GM19023 (cell line): Measurements from ENCODE around the gene TNS3.

Source experiments
- ATAC-seq: cut with Tn5 transposase; IDR thresholded peaks from one replicate; pipeline ENCODE4 v1.9.1; 2021; ENCODE audit warnings: mild to moderate bottlenecking, moderate library complexity; ENCODE audit not compliant: unreplicated experiment

Gene TNS3

GRCh38 chr7:47318395-47319182 is 263.3 kb downstream of the TNS3 start:
- peak; percentile 69 for ATAC-seq

GRCh38 chr7:47317487-47317886 is 264.4 kb downstream of the TNS3 start:
- ATAC-seq, result no peak

GRCh38 chr7:47314728-47315607 is 266.9 kb downstream of the TNS3 start:
- no peak for ATAC-seq

- ATAC-seq, result no peak
Measured at GRCh38 chr7:47314248-47314647, 267.7 kb downstream of the TNS3 start.

GRCh38 chr7:47313564-47313963 is 268.3 kb downstream of the TNS3 start:
- ATAC-seq, result no peak

GRCh38 chr7:47311891-47312290 is 270.0 kb downstream of the TNS3 start:
- no peak for ATAC-seq

GRCh38 chr7:47310020-47310419 is 271.9 kb downstream of the TNS3 start:
- ATAC-seq, result no peak

- ATAC-seq, result no peak
Measured at GRCh38 chr7:47308808-47309207, 273.1 kb downstream of the TNS3 start.

- ATAC-seq, result no peak
Measured at GRCh38 chr7:47307311-47307710, 274.6 kb downstream of the TNS3 start.

GRCh38 chr7:47304727-47305719 is 276.9 kb downstream of the TNS3 start:
- no peak for ATAC-seq

GRCh38 chr7:47303695-47304453 is 278.0 kb downstream of the TNS3 start:
- ATAC-seq, result no peak

- ATAC-seq, result no peak
Measured at GRCh38 chr7:47303014-47303694, 278.8 kb downstream of the TNS3 start.

- no peak for ATAC-seq
Measured at GRCh38 chr7:47302560-47302959, 279.4 kb downstream of the TNS3 start.

- ATAC-seq, result no peak
Measured at GRCh38 chr7:47301657-47302295, 280.1 kb downstream of the TNS3 start.

GRCh38 chr7:47301105-47301477 is 280.8 kb downstream of the TNS3 start:
- no peak for ATAC-seq

GRCh38 chr7:47300472-47301104 is 281.3 kb downstream of the TNS3 start:
- no peak for ATAC-seq

GRCh38 chr7:47299496-47299895 is 282.4 kb downstream of the TNS3 start:
- ATAC-seq, result no peak

GRCh38 chr7:47298636-47299035 is 283.3 kb downstream of the TNS3 start:
- no peak for ATAC-seq

GRCh38 chr7:47297120-47297519 is 284.8 kb downstream of the TNS3 start:
- ATAC-seq, result no peak
